PC-9 (cell line): ENCODE measurements around the gene SNX15.

Experiments used
- CTCF ChIP-seq: fragments of 200-600 bp; sonication (generic); conservative IDR thresholded peaks from 2 replicates; pipeline ENCODE4 v1.6.1; 2017; ENCODE audit warnings: mixed run types, antibody characterized with exemption, mild to moderate bottlenecking, moderate library complexity
- EZH2 ChIP-seq: fragments of 200-600 bp; sonication (generic); IDR thresholded peaks from 2 replicates; pipeline ENCODE4 v1.8.0; 2017; ENCODE audit warnings: antibody characterized with exemption, low read depth

- TF ChIP-seq CTCF (peak; percentile 79), EZH2 (no peak)
Measured at GRCh38 chr11:65078151-65078550, 50.9 kb downstream of the SNX15 start.
